ENCODE data around the gene ZBED1. TPM values are rescaled to one million over a fixed set of nuclear protein-coding genes. Genes with fewer than 3 reads are reported as not detected.
"Not testable (repeated sequence)": the region's sequence is repeated elsewhere in the genome, so short reads cannot be mapped to it uniquely, and the experiment has no call there.

ZBED1 gene
- total RNA-seq, 2 experiments from 2014 or later = 36.5 to 36.9 TPM

- H3K4me3 Mint-ChIP-seq; H3K4me1 Mint-ChIP-seq; H3K36me3 Mint-ChIP-seq (ENCODE audit: low read depth); H3K27me3 Mint-ChIP-seq; H3K27ac Mint-ChIP-seq; H3K9me3 Mint-ChIP-seq; CTCF ChIA-PET; DNase-seq; POLR2A ChIA-PET: not testable (repeated sequence)
Observed at GRCh38 chrX:2460048-2460447, 40.7 kb downstream of the ZBED1 start.

GRCh38 chrX:2458309-2458708, 42.5 kb downstream of the ZBED1 start:
- H3K36me3 Mint-ChIP-seq (ENCODE audit: low read depth) = no peaks in the 10 kb centered on the region
- ChIA-PET POLR2A (no interaction called here), CTCF (no interaction called here)
- no peaks in the 10 kb centered on the region for H3K4me1 Mint-ChIP-seq
- no peak overlapping the region for H3K27ac Mint-ChIP-seq
- H3K9me3 Mint-ChIP-seq = peaks cover 4% of the 10 kb centered on the region
- DNase-seq = no peak
- no peaks in the 10 kb centered on the region for H3K27me3 Mint-ChIP-seq
- no peak overlapping the region for H3K4me3 Mint-ChIP-seq

- CTCF ChIA-PET = no interaction called here
- no peaks in the 10 kb centered on the region for H3K36me3 Mint-ChIP-seq (ENCODE audit: low read depth)
- H3K27me3 Mint-ChIP-seq = no peaks in the 10 kb centered on the region
- no peak overlapping the region for H3K4me3 Mint-ChIP-seq
- H3K4me1 Mint-ChIP-seq = no peaks in the 10 kb centered on the region
- H3K9me3 Mint-ChIP-seq = peaks cover 7% of the 10 kb centered on the region
- POLR2A ChIA-PET = no interaction called here
- H3K27ac Mint-ChIP-seq = no peak overlapping the region
- DNase-seq = no peak
Observed at GRCh38 chrX:2457289-2458133, 43.3 kb downstream of the ZBED1 start.

- DNase-seq; CTCF ChIA-PET; H3K27ac Mint-ChIP-seq; H3K4me3 Mint-ChIP-seq; H3K27me3 Mint-ChIP-seq; H3K36me3 Mint-ChIP-seq (ENCODE audit: low read depth); H3K4me1 Mint-ChIP-seq; H3K9me3 Mint-ChIP-seq; POLR2A ChIA-PET: not testable (repeated sequence)
Observed at GRCh38 chrX:2456091-2456490, 44.7 kb downstream of the ZBED1 start.

GRCh38 chrX:2454620-2455019, 46.2 kb downstream of the ZBED1 start:
- H3K27me3 Mint-ChIP-seq; DNase-seq; POLR2A ChIA-PET; H3K4me1 Mint-ChIP-seq; H3K27ac Mint-ChIP-seq; H3K36me3 Mint-ChIP-seq (ENCODE audit: low read depth); H3K9me3 Mint-ChIP-seq; CTCF ChIA-PET; H3K4me3 Mint-ChIP-seq: not testable (repeated sequence)

- Mint-ChIP-seq H3K27ac (no peak overlapping the region), H3K4me3 (no peak overlapping the region), H3K36me3 (ENCODE audit: low read depth) (no peaks in the 10 kb centered on the region), H3K9me3 (peaks cover 2% of the 10 kb centered on the region), H3K27me3 (no peaks in the 10 kb centered on the region), H3K4me1 (no peaks in the 10 kb centered on the region)
- no peak for DNase-seq
- ChIA-PET POLR2A (no interaction called here), CTCF (no interaction called here)
Observed at GRCh38 chrX:2452799-2453198, 48.0 kb downstream of the ZBED1 start.

- no peak for DNase-seq
- CTCF ChIA-PET = no interaction called here
- no peak overlapping the region for H3K4me3 Mint-ChIP-seq
- H3K9me3 Mint-ChIP-seq = peaks cover 5% of the 10 kb centered on the region
- no peak overlapping the region for H3K27ac Mint-ChIP-seq
- H3K27me3 Mint-ChIP-seq = no peaks in the 10 kb centered on the region
- POLR2A ChIA-PET = no interaction called here
- peaks cover 3% of the 10 kb centered on the region for H3K36me3 Mint-ChIP-seq (ENCODE audit: low read depth)
- H3K4me1 Mint-ChIP-seq = no peaks in the 10 kb centered on the region
Observed at GRCh38 chrX:2452317-2452784, 48.4 kb downstream of the ZBED1 start.

- CTCF ChIA-PET = no interaction called here
- Mint-ChIP-seq H3K36me3 (ENCODE audit: low read depth) (peaks cover 3% of the 10 kb centered on the region), H3K27ac (no peak overlapping the region), H3K4me1 (no peaks in the 10 kb centered on the region), H3K4me3 (no peak overlapping the region), H3K9me3 (peaks cover 9% of the 10 kb centered on the region), H3K27me3 (no peaks in the 10 kb centered on the region)
- no peak for DNase-seq
- POLR2A ChIA-PET = no interaction called here
Observed at GRCh38 chrX:2451501-2452316, 49.1 kb downstream of the ZBED1 start.

- no peak for DNase-seq
- Mint-ChIP-seq H3K27ac (no peak overlapping the region), H3K4me3 (no peak overlapping the region), H3K4me1 (no peaks in the 10 kb centered on the region), H3K9me3 (peaks cover 12% of the 10 kb centered on the region), H3K36me3 (ENCODE audit: low read depth) (peaks cover 3% of the 10 kb centered on the region), H3K27me3 (no peaks in the 10 kb centered on the region)
- CTCF ChIA-PET = no interaction called here
- POLR2A ChIA-PET = no interaction called here
Observed at GRCh38 chrX:2450681-2451080, 50.1 kb downstream of the ZBED1 start.

GRCh38 chrX:2449135-2449886, 51.5 kb downstream of the ZBED1 start:
- peaks cover 12% of the 10 kb centered on the region for H3K9me3 Mint-ChIP-seq
- POLR2A ChIA-PET = no interaction called here
- no peak overlapping the region for H3K4me3 Mint-ChIP-seq
- no peak for DNase-seq
- no peaks in the 10 kb centered on the region for H3K4me1 Mint-ChIP-seq
- H3K27ac Mint-ChIP-seq = no peak overlapping the region
- peaks cover 3% of the 10 kb centered on the region for H3K36me3 Mint-ChIP-seq (ENCODE audit: low read depth)
- H3K27me3 Mint-ChIP-seq = no peaks in the 10 kb centered on the region
- CTCF ChIA-PET = no interaction called here

GRCh38 chrX:2447484-2447883, 53.3 kb downstream of the ZBED1 start:
- DNase-seq = no peak
- peaks cover 10% of the 10 kb centered on the region for H3K9me3 Mint-ChIP-seq
- no peaks in the 10 kb centered on the region for H3K27me3 Mint-ChIP-seq
- ChIA-PET POLR2A (no interaction called here), CTCF (no interaction called here)
- H3K4me3 Mint-ChIP-seq = no peak overlapping the region
- no peak overlapping the region for H3K27ac Mint-ChIP-seq
- H3K4me1 Mint-ChIP-seq = peaks cover under 1% of the 10 kb centered on the region
- peaks cover 3% of the 10 kb centered on the region for H3K36me3 Mint-ChIP-seq (ENCODE audit: low read depth)

- H3K4me3 Mint-ChIP-seq = no peak overlapping the region
- POLR2A ChIA-PET = no interaction called here
Observed at GRCh38 chrX:2446815-2447214, 54.0 kb downstream of the ZBED1 start.

More at GRCh38 chrX:2446815-2447214, 54.0 kb downstream of the ZBED1 start:
- Mint-ChIP-seq H3K4me1 (peaks cover 2% of the 10 kb centered on the region), H3K9me3 (peaks cover 10% of the 10 kb centered on the region), H3K27ac (no peak overlapping the region), H3K36me3 (ENCODE audit: low read depth) (peaks cover 3% of the 10 kb centered on the region), H3K27me3 (no peaks in the 10 kb centered on the region)
- DNase-seq = no peak
- CTCF ChIA-PET = no interaction called here

Measured in activated CD4-positive, alpha-beta T cell treated with anti-CD3 and anti-CD28 coated beads, Interleukin-2, amount 10 ng/mL, durations not matched to agents 7 days and 5 days (primary cell).